Suprapubic skin (tissue), 4 donors: ENCODE data around the gene SRP14.

Experiments
- CTCF ChIP-seq, 2 donors: fragments of 200-600 bp in 1 of 2; fragments of 450-650 bp in 1 of 2; sonication (generic) in 1 of 2; IDR thresholded peaks; one replicate each; pipeline ENCODE4 v1.5.1; 2016 to 2019; ENCODE audit warnings: antibody characterized with exemption in 2 of 2, mild to moderate bottlenecking in 1 of 2, moderate library complexity in 1 of 2
- EP300 ChIP-seq: sonication (generic); formaldehyde crosslinking; IDR thresholded peaks from one replicate; pipeline ENCODE4 v1.6.1; 2017; ENCODE audit warnings: antibody characterized with exemption
- POLR2A ChIP-seq, 2 donors: fragments of 450-650 bp; IDR thresholded peaks; one replicate each; pipeline ENCODE4 v1.6.1; 2017; ENCODE audit warnings: antibody characterized with exemption in 2 of 2, mild to moderate bottlenecking in 2 of 2, moderate library complexity in 2 of 2
- POLR2AphosphoS5 ChIP-seq, 3 donors: sonication (generic); formaldehyde crosslinking; IDR thresholded peaks; one replicate each; pipeline ENCODE4 v1.6.1; 2017; ENCODE audit warnings: antibody characterized with exemption in 3 of 3

- TF ChIP-seq CTCF (IDR thresholded peaks at IDR 0.05) (no peak), POLR2A (IDR thresholded peaks at IDR 0.05) (no peak), POLR2AphosphoS5 (IDR thresholded peaks at IDR 0.05) (no peak), EP300 (no peak)
These were observed 28.3 kb downstream of the SRP14 start for GRCh38 chr15:40010686-40011085.
